HL-60 (cell line): Measurements from ENCODE around the gene SPRR2D.

Source experiments
- CTCF ChIP-seq: IDR thresholded peaks from one replicate; pipeline ENCODE4 v1.5.1; 2011; ENCODE audit warnings: low read length, control low read depth, inconsistent platforms; ENCODE audit not compliant: insufficient read depth
- POLR2AphosphoS5 ChIP-seq: IDR thresholded peaks from 2 replicates; pipeline ENCODE4 v1.6.1; 2012; ENCODE audit warnings: low read depth
- REST ChIP-seq: IDR thresholded peaks from 2 replicates; pipeline ENCODE4 v1.6.1; 2012; ENCODE audit warnings: low read depth; ENCODE audit not compliant: insufficient replicate concordance

DNA sequence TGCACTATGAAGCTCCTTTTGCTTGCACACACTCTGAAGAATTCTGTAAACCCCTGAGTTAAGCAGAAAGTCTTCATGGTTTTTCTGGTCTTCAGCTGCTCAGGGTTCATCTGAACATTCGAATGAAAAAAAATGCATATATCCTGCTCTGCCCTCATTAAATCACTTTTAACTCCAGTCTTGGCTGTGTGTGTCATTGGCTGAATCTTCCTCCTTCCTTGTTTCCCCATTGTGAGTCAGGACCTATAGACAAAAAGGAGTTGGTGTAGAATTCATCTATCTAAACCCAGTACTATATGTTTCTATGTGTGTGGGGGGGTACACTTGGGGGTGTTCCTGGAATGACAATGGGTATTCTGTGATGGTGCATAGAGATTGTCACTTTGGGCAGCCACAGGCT is 16.5 kb downstream of the SPRR2D start:
- TF ChIP-seq CTCF (no peak), POLR2AphosphoS5 (no peak), REST (no peak)
